Spinal cord (tissue), 10 donors: Measurements from ENCODE around the gene MYH15. TPM values are rescaled to one million over a fixed set of nuclear protein-coding genes. Genes with fewer than 3 reads are reported as not detected.
A peak's percentile ranks its signal among the peaks of the same experiment; 100 is the strongest.

Source experiments
- DNase-seq, 6 donors: peaks; one replicate each; pipeline versions ENCODE4 v3.0.0 to v3.0.0-alpha.2; 2013 to 2015; ENCODE audit warnings: low spot score in 6 of 6, low read depth in 4 of 6
- H3K27ac ChIP-seq: one replicate; pipeline ENCODE4 v1.5.1; 2013; ENCODE audit warnings: low read depth, low read length, control low read depth
- H3K27me3 ChIP-seq: one replicate; pipeline ENCODE4 v1.6.1; 2013; ENCODE audit warnings: low read length; ENCODE audit not compliant: control insufficient read depth, insufficient read depth
- H3K36me3 ChIP-seq: one replicate; pipeline ENCODE4 v1.6.1; 2013; ENCODE audit warnings: low read length; ENCODE audit not compliant: control insufficient read depth, insufficient read depth
- H3K4me1 ChIP-seq: one replicate; pipeline ENCODE4 v1.6.1; 2013; ENCODE audit warnings: low read length; ENCODE audit not compliant: control insufficient read depth, insufficient read depth
- H3K4me3 ChIP-seq: one replicate; pipeline ENCODE4 v1.5.1; 2013; ENCODE audit warnings: low read depth, low read length, control low read depth
- H3K9me3 ChIP-seq: one replicate; pipeline ENCODE4 v1.6.1; 2013; ENCODE audit warnings: low read length; ENCODE audit not compliant: control insufficient read depth, insufficient read depth
- WGBS: methylation state at CpG from one replicate; pipeline ENCODE4 v1.1.5; 2013; ENCODE audit warnings: missing lambda C conversion rate; ENCODE audit not compliant: insufficient coverage; 5-methylcytosine and 5-hydroxymethylcytosine counted together
- polyA plus RNA-seq, 2 donors: library from polyadenylated mRNA; unstranded; fragments of 120-200 nt; gene quantifications; one replicate each; pipeline ENCODE4 v1.2.1, GENCODE V29; 2013; ENCODE audit not compliant: insufficient read length in 2 of 2
- total RNA-seq, 2 donors: library from RNA; depleted of rRNA in 1 of 2; stranded (reverse); fragments of 120-200 nt in 1 of 2; fragments of >200 nt in 1 of 2; gene quantifications; one replicate each; pipeline versions ENCODE4 v1.2.3 to v1.2.4, GENCODE V29; 2013 to 2014
- donor health status: healthy.

MYH15 gene
- total and polyA plus RNA-seq, 4 donors = 0.35 to 1.2 (median 0.89) TPM

DNA sequence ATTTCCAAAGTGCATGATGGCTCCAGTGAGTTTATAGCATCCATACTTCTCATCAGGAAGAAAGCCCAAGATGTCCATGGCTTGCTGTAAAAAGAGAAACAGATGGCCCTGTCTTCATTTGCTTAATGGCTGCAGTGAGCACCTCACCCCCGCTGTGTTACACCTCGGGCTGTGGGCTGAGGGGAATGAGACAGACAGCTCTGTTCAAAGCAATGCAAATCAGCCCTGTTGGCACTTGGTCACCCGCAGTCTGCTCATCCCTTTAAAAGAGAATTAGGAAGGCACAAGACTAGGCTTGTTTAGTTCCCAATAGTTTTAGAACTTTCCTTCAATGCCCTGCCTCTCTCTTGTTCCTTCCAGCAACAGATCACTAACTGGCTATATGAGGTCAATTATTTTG, 25.2 kb downstream of the MYH15 start:
- Histone ChIP-seq H3K27me3 (no peaks in the 10 kb centered on the region), H3K4me3 (no peak overlapping the region), H3K4me1 (peaks cover 5% of the 10 kb centered on the region), H3K36me3 (no peaks in the 10 kb centered on the region), H3K9me3 (no peaks in the 10 kb centered on the region), H3K27ac (no peak overlapping the region)
- WGBS = 32% methylated on average over 3 of the region's 3 CpGs
- DNase-seq = peak in 2 of 6 donors; percentile 17 to 38

DNA sequence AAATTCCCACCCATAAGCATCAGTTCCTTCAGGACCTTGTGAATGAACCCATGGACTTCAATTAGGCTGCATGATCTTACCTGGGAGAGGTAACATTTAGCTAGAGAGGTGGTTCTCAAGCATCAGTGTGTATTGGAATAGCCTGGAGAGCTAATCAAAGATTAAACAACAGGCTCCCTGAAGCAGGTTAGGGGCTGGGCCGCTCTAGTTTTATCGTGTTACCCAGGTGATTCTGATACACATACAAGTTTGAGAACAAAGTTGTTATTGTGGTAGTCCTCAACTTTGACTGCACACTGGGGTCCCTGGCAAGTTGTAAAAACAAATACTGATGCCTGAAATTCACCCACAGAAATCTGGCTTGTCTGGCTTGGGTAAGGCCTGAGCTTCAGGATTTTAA, 31.2 kb downstream of the MYH15 start:
- Histone ChIP-seq H3K4me3 (no peak overlapping the region), H3K36me3 (no peaks in the 10 kb centered on the region), H3K27ac (no peak overlapping the region), H3K4me1 (no peaks in the 10 kb centered on the region), H3K27me3 (no peaks in the 10 kb centered on the region), H3K9me3 (no peaks in the 10 kb centered on the region)
- WGBS = 77% methylated on average over 2 of the region's 2 CpGs
- DNase-seq = no peak

DNA sequence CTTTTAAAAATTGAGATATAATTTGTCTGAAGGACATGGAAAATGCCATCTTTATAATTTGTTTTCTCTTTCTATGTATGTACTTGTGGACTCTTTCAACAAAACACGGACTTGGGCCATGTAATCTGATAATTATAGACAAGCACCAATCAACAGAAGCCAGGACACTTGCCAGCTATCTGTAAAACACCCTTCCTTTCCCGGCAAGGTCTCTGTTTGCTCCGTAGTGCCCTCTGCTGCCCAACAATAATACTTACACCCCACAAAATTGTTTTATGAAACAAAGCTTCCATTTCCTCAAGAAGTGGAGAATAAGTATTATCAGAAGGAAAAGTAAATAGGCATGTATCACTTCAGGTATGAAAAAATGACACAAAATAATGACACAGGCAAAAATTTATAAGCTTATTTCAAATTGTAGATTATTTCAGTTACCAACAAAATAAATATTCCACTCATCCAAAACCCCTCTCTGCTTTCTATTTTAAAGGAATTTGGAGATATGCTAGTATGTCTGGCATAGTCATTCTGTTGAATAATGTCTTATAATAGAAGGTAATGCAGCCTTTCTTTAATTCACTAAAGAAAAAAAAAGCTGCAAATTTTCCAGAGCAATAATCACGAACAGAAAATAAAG, 32.8 kb downstream of the MYH15 start:
- H3K27me3 ChIP-seq = no peaks in the 10 kb centered on the region
- no peak overlapping the region for H3K4me3 ChIP-seq
- no peaks in the 10 kb centered on the region for H3K36me3 ChIP-seq
- no peaks in the 10 kb centered on the region for H3K9me3 ChIP-seq
- no peak overlapping the region for H3K27ac ChIP-seq
- H3K4me1 ChIP-seq = no peaks in the 10 kb centered on the region
- peak in 5 of 6 donors; percentile 48 to 90 (median 50) for DNase-seq
- no CpG with 5 or more reads among the region's 4 CpGs for WGBS

DNA sequence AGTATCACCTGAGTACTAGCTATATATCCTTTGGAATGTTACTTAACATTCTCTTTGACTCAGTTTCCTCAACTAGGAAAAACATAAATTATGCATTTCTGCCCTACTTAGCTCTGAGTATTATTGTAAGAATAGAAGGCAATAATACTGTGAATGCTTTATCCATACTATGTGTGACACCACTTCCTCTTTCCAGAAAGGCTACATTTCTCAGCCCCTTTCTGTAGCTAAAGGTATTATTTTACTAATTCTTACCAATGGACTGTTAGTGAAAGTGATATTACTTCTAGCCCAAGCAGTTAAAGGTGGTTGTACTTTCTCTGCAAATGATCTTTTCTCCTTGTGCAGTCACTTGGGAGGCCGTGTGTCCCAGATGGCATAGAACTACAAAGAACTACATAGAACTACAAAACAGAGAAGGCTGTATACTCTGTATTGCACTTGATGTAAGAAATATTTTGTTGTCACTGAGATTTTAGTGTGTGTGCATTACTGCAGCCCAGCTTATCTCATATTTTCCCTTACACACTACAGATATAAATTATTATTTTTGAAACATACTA, 35.1 kb downstream of the MYH15 start:
- no CpG with 5 or more reads among the region's 1 CpG for WGBS
- Histone ChIP-seq H3K27ac (no peak overlapping the region), H3K4me3 (no peak overlapping the region), H3K9me3 (no peaks in the 10 kb centered on the region), H3K27me3 (no peaks in the 10 kb centered on the region), H3K36me3 (no peaks in the 10 kb centered on the region), H3K4me1 (no peaks in the 10 kb centered on the region)
- DNase-seq = peak in 1 of 6 donors; percentile 9

DNA sequence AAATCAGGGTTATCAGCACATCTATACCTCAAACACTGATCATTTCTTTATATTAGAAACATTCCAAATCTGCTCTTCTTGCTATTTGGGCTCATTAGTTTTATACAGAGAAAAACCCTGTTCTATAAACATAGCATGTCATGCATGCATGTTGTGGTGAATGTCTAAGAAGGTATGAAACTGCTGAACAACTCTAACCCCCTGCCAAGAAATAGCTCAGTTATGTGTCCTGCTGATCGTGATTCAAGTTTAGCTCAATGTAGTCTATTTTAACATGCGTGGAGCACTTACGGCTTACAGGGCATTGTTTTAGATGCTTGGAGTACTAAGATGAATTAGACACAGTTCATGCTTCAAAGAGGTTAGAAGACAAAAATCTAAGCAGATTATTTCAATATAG, 35.8 kb downstream of the MYH15 start:
- Histone ChIP-seq H3K4me1 (no peaks in the 10 kb centered on the region), H3K9me3 (no peaks in the 10 kb centered on the region), H3K36me3 (no peaks in the 10 kb centered on the region), H3K27ac (no peak overlapping the region), H3K27me3 (no peaks in the 10 kb centered on the region), H3K4me3 (no peak overlapping the region)
- DNase-seq = no peak
- no CpG with 5 or more reads among the region's 3 CpGs for WGBS

DNA sequence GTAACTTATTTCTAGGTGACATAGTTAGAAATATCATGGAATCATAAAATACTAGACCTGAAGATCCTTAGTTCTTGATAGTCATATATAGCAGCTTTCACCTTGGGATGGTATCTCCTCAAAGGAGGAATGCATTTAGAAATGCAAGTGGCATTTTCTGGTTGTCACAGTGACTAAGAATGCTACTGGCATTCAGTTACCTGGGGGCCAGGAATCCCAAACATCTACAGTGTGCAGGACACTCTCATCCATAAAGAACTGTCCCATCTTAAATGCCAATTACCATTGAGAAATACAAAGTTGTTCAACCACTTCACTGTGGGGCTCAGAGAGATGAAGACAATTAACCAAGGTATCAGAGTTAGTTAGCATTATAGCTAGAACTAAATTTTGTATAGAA, 36.7 kb downstream of the MYH15 start:
- no peaks in the 10 kb centered on the region for H3K4me1 ChIP-seq
- H3K4me3 ChIP-seq = no peak overlapping the region
- H3K27me3 ChIP-seq = no peaks in the 10 kb centered on the region
- H3K27ac ChIP-seq = no peak overlapping the region
- no peaks in the 10 kb centered on the region for H3K36me3 ChIP-seq
- no peak for DNase-seq
- H3K9me3 ChIP-seq = no peaks in the 10 kb centered on the region

DNA sequence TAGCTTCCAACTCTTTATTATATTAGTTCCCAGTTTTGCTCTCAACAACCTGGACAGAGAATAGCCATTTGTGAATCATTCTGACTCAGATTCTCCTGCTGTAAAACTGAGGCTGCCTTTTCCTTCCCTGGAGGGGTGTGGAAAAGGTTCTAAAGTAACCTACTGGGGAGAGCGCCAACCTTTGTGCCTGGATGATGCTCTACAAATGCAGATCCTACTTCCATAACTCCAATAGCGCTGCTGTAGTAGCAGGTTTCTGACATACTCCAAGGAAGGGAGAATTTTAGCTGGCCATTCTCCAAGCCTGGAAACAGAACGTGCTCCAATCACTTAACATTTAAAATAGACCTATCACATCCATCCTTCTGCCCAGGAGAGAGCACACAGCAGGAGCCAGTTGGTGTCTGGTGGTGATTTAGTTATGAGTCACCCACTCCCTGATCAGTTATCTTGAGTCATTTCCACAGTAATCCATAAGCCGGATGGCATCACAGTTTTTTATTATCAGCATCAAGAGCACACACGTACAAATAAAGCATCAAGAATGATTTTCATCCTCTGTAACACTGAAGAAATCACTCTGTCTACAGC, 38.3 kb downstream of the MYH15 start:
- Histone ChIP-seq H3K9me3 (no peaks in the 10 kb centered on the region), H3K4me3 (no peak overlapping the region), H3K36me3 (no peaks in the 10 kb centered on the region), H3K4me1 (no peaks in the 10 kb centered on the region), H3K27me3 (no peaks in the 10 kb centered on the region), H3K27ac (no peak overlapping the region)
- no CpG with 5 or more reads among the region's 5 CpGs for WGBS
- DNase-seq = peak in 1 of 6 donors; percentile 18

DNA sequence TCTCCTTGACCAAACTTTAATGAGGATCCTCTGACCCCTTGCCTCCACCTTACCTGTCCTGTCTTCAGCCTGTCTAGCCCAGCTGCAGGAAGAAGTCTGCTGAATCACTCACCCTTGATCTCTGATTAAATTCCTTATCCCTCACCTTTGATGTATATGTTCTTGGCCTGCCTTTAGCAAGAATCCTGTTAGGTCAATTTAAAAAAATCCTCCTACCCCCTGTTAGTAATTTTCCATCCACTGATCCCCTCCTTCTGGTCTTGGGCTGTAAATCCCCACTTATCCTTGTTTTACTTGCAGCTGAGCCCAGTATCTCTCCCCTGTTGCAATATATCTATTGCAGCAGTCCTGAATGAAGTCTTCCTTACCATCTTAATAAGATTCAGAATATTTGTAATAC, 39.0 kb downstream of the MYH15 start:
- Histone ChIP-seq H3K9me3 (no peaks in the 10 kb centered on the region), H3K27me3 (no peaks in the 10 kb centered on the region), H3K27ac (no peak overlapping the region), H3K4me3 (no peak overlapping the region), H3K4me1 (no peaks in the 10 kb centered on the region), H3K36me3 (no peaks in the 10 kb centered on the region)
- DNase-seq = no peak

DNA sequence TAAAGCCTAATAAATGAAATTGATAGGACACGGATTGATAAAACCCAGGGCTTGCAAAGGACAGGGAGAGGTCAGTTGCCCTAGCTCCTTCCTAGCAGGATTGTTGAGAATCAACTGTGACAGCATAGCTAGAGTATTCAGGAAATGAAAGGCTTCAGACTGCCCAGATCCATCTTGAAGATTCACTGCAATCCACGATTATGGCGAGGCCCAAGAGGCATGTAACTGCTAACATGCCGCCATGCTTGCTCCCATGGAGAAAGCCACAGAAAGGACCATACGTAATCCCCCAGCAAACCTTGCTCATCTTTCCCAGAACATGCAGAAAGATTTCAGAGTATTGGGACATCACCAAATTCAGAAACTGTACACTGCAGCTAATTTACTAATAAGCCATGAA, 41.3 kb downstream of the MYH15 start:
- no peak overlapping the region for H3K27ac ChIP-seq
- WGBS = 83% methylated on average over 1 of the region's 5 CpGs

DNA sequence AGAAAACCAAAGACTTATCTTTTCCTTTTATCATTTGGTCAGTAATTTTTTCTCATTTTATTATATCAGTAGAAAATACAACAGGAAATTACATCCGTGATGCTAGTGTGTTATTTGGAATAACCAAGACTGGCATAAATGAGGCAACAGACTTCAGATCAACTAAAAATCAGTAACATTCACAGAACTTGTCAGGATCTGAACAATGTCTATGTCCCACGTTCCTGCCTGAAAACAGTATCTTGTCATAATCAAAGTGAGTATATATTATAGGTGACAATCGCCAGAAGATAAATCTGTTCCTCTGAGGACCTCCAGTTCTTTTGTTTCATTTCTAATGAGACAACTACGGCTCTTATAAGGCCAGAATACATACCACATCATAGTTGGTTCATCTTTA, 41.8 kb downstream of the MYH15 start:
- no peaks in the 10 kb centered on the region for H3K4me1 ChIP-seq
- H3K27me3 ChIP-seq = no peaks in the 10 kb centered on the region
- H3K27ac ChIP-seq = no peak overlapping the region
- H3K4me3 ChIP-seq = no peak overlapping the region
- H3K36me3 ChIP-seq = no peaks in the 10 kb centered on the region
- no peaks in the 10 kb centered on the region for H3K9me3 ChIP-seq
- WGBS = no CpG with 5 or more reads among the region's 4 CpGs
- DNase-seq = no peak

More for the DNA sequence above, 41.3 kb downstream of the MYH15 start:
- DNase-seq = no peak
- Histone ChIP-seq H3K27me3 (no peaks in the 10 kb centered on the region), H3K4me1 (no peaks in the 10 kb centered on the region), H3K9me3 (no peaks in the 10 kb centered on the region), H3K36me3 (no peaks in the 10 kb centered on the region), H3K4me3 (no peak overlapping the region)
